GM18526 (cell line): ENCODE measurements around the gene NRG3.

ENCODE experiments used
- POLR2A ChIP-seq: IDR thresholded peaks from 3 replicates; pipeline ENCODE4 v1.6.1; 2011; ENCODE audit not compliant: insufficient read length; ENCODE audit errors: extremely low read depth

Gene NRG3

GRCh38 chr10:82440775-82441174, 565.8 kb downstream of the NRG3 start:
- no peak for TF ChIP-seq POLR2A

- no peak for TF ChIP-seq POLR2A
These were observed 577.1 kb downstream of the NRG3 start for GRCh38 chr10:82452046-82452445.

GRCh38 chr10:82452676-82453075, 577.7 kb downstream of the NRG3 start:
- no peak for TF ChIP-seq POLR2A

GRCh38 chr10:82453678-82454293, 578.8 kb downstream of the NRG3 start:
- no peak for TF ChIP-seq POLR2A

- TF ChIP-seq POLR2A: no peak
These were observed 588.0 kb downstream of the NRG3 start for GRCh38 chr10:82462910-82463551.

GRCh38 chr10:82463614-82464013, 588.6 kb downstream of the NRG3 start:
- no peak for TF ChIP-seq POLR2A

GRCh38 chr10:82464191-82464818, 589.3 kb downstream of the NRG3 start:
- no peak for TF ChIP-seq POLR2A

GRCh38 chr10:82464966-82465365, 590.0 kb downstream of the NRG3 start:
- TF ChIP-seq POLR2A: no peak

- TF ChIP-seq POLR2A: no peak
These were observed 593.5 kb downstream of the NRG3 start for GRCh38 chr10:82468453-82468852.

- TF ChIP-seq POLR2A: no peak
These were observed 597.7 kb downstream of the NRG3 start for GRCh38 chr10:82472406-82473335.

GRCh38 chr10:82477776-82478175, 602.8 kb downstream of the NRG3 start:
- no peak for TF ChIP-seq POLR2A

- no peak for TF ChIP-seq POLR2A
These were observed 617.7 kb downstream of the NRG3 start for GRCh38 chr10:82492647-82493046.

GRCh38 chr10:82496114-82496513, 621.1 kb downstream of the NRG3 start:
- TF ChIP-seq POLR2A: no peak

- no peak for TF ChIP-seq POLR2A
These were observed 622.4 kb downstream of the NRG3 start for GRCh38 chr10:82497439-82497838.

GRCh38 chr10:82498976-82499375, 624.0 kb downstream of the NRG3 start:
- TF ChIP-seq POLR2A: no peak

GRCh38 chr10:82505009-82505408, 630.0 kb downstream of the NRG3 start:
- TF ChIP-seq POLR2A: no peak
